GM12865 (cell line): ENCODE results near the gene PTPRE.

Source experiments
- DNase-seq: peaks from one replicate; pipeline ENCODE4 v3.0.0; 2010; ENCODE audit warnings: low read depth
- H3K4me3 ChIP-seq: 2 replicates; pipeline ENCODE4 v1.5.1; 2011; ENCODE audit warnings: mild to moderate bottlenecking, low read depth, low read length, control low read depth
- CTCF ChIP-seq: IDR thresholded peaks from 2 replicates; pipeline ENCODE4 v1.5.1; 2011; ENCODE audit warnings: low read length, control low read depth, low read depth, inconsistent platforms; ENCODE audit not compliant: insufficient read depth; ENCODE audit errors: missing control alignments

Gene PTPRE

DNA sequence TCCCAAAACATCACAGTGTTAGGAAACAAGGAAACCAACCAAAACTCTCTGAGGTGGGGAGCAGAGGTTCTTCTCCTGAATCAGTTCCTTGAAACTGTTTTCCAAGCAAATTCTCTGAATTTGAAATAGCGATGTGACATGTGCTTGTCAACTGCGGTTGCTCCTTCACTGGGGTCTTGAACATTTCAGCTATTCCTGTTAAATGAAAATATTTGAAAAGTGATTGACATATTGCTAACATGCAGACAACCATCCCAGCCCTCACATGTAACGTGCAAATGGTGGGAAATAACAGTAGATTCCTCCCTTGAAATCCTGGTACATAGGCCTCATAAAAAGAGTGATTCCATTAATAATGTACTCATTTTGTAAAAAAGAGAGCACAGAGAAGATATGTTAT lies 203.4 kb downstream of the PTPRE start:
- TF ChIP-seq CTCF = no peak
- H3K4me3 ChIP-seq = no peak overlapping the region
- no peak for DNase-seq

DNA sequence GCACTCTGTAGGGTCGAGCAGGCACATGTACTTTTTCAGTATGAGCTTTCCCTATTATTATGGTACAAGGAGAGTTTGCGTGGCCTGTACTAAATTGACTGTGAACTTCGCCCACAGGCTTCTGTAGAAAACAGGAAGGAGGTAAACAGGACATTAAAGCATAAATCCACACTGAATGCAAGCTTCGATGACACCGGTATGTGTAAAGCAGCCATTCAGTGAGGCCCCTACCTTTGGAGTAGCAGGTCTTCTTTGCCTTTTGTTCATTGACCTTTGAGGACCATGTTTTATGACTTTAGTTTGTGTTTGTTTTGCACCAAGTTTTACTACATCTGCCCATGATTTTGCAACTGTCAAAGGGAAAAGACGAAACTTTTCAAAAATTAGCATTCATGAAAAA lies 204.8 kb downstream of the PTPRE start:
- DNase-seq = no peak
- no peak for TF ChIP-seq CTCF
- H3K4me3 ChIP-seq = no peak overlapping the region

DNA sequence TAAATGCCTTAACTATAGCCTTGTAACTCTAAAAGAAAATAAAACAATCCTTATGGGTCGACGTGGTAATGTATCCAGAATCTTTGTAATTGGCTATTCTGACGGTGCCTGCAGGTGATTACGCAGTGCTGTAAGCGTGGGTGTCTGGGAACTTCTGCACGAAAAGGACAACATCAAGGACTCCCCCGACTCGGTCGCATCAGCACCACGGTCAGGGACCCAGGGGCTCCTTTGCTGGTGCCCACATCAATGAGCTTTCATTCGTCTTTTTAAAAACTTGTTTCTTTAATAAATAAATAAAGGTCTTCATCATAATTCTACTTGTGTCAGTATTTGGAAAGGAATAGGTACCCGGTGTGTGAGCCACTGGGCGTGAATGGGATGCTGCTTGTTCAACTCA lies 206.1 kb downstream of the PTPRE start:
- DNase-seq = no peak
- no peak overlapping the region for H3K4me3 ChIP-seq

DNA sequence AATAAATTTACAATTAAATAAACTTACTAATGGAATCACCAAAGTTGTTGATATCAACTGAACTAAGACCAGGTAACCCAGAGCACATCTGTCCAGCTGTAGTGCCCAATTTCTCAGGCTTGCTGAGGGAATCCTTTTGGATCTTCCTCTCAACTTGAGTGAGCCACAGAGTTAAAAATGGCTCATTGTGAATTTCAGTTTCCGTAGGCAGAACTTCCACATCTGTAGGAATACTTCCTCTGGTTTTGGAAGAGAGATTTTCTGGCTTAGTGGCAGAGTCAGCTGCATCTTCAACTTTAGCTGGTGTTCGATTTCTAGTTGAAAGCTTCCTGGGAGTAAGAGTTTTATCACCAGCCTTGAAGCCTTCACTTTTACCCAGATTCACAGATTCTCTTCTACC lies 208.0 kb downstream of the PTPRE start:
- no peak overlapping the region for H3K4me3 ChIP-seq
- no peak for DNase-seq
- TF ChIP-seq CTCF = no peak

More for the DNA sequence above, 206.1 kb downstream of the PTPRE start:
- no peak for TF ChIP-seq CTCF

DNA sequence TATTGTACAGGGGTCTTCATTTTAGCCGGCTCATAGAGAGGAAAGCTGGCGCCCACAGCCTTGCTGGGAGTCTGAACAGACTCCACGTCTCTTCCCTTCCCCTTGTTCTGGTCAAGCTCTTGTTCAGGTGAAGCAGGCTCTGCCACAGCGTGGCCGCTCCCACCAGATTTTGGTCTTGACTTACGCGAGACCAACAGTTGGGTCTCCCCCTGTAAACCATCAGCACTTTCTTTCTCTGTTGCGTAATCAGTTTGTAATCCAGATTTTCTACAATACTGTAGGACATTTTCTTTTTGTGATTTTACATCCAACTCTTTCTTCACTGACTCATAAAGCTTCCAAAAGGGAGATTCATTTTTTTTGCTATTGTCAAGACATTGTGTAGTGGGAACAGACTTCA lies 208.5 kb downstream of the PTPRE start:
- DNase-seq = no peak
- no peak overlapping the region for H3K4me3 ChIP-seq
- no peak for TF ChIP-seq CTCF

DNA sequence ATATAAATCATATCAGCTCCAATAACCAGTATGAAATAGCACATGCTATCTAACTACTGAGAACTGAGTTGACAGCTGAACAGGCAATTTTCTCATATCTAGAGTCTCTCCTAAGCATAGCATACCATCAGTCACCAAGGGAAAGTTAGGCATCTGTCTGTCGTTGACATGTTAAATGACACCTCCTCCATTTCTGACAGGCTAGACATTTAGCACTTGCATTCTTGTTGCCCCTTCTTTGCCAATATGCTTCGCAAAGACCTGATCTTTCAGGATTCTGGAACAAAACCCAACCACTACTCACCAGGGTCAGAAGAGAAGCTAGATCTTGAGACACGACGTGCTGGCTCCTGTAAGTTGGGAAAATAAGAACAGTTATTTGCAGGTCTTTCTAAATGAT lies 209.3 kb downstream of the PTPRE start:
- no peak for TF ChIP-seq CTCF
- no peak for DNase-seq
- no peak overlapping the region for H3K4me3 ChIP-seq

GRCh38 chr10:128116851-128117615 lies 210.1 kb downstream of the PTPRE start:
- TF ChIP-seq CTCF = no peak
- no peak overlapping the region for H3K4me3 ChIP-seq
- DNase-seq = no peak
